Neural progenitor cell (in vitro differentiated cells): ENCODE results near the gene CDH23. TPM values are rescaled to one million over a fixed set of nuclear protein-coding genes. Genes with fewer than 3 reads are reported as not detected.

ENCODE experiments used
- DNase-seq: peaks from one replicate; pipeline ENCODE4 v3.0.0-alpha.2; 2016; ENCODE audit warnings: low spot score
- H2AFZ ChIP-seq: fragments of 200-600 bp; sonication (generic); replicated peaks from 2 replicates; pipeline ENCODE4 v1.6.1; 2016; ENCODE audit warnings: antibody characterized with exemption
- H3F3A ChIP-seq: fragments of 200-600 bp; sonication (generic); 2 replicates; pipeline ENCODE4 v1.6.1; 2016; ENCODE audit warnings: antibody characterized with exemption, low read depth
- H3K27ac ChIP-seq: fragments of 200-600 bp; sonication (generic); 2 replicates; pipeline ENCODE4 v1.5.1; 2016; ENCODE audit warnings: mild to moderate bottlenecking
- H3K27me3 ChIP-seq: fragments of 200-600 bp; sonication (generic); 2 replicates; pipeline ENCODE4 v1.6.1; 2016; ENCODE audit warnings: mild to moderate bottlenecking, moderate library complexity
- H3K36me3 ChIP-seq: fragments of 200-600 bp; sonication (generic); 2 replicates; pipeline ENCODE4 v1.5.1; 2016
- H3K4me1 ChIP-seq: fragments of 200-600 bp; sonication (generic); 2 replicates; pipeline ENCODE4 v1.6.1; 2016; ENCODE audit warnings: mixed run types
- H3K4me2 ChIP-seq: fragments of 200-600 bp; sonication (generic); 2 replicates; pipeline ENCODE4 v1.6.1; 2016
- H3K4me3 ChIP-seq: fragments of 200-600 bp; sonication (generic); 2 replicates; pipeline ENCODE4 v1.5.1; 2016
- H3K79me2 ChIP-seq: fragments of 200-600 bp; sonication (generic); 2 replicates; pipeline ENCODE4 v1.6.1; 2016; ENCODE audit warnings: low read depth
- H3K9ac ChIP-seq: fragments of 200-600 bp; sonication (generic); 2 replicates; pipeline ENCODE4 v1.6.1; 2016
- H3K9me3 ChIP-seq: fragments of 200-600 bp; sonication (generic); 2 replicates; pipeline ENCODE4 v1.5.1; 2016; ENCODE audit warnings: low read depth
- H4K20me1 ChIP-seq: fragments of 200-600 bp; sonication (generic); 2 replicates; pipeline ENCODE4 v1.6.1; 2016; ENCODE audit warnings: low read depth
- H3K27ac Mint-ChIP-seq: 3 replicates; pipeline ENCODE4 v1.8.0; 2021; ENCODE audit warnings: mixed read lengths
- H3K27me3 Mint-ChIP-seq: 2 replicates; pipeline ENCODE4 v1.8.0; 2022; ENCODE audit warnings: low read depth, mild to moderate bottlenecking, inconsistent platforms, moderate library complexity, mixed read lengths; ENCODE audit not compliant: insufficient read depth
- H3K36me3 Mint-ChIP-seq: 3 replicates; pipeline ENCODE4 v1.8.0; 2021; ENCODE audit warnings: mixed read lengths
- H3K4me1 Mint-ChIP-seq: 3 replicates; pipeline ENCODE4 v1.8.0; 2021; ENCODE audit warnings: mixed read lengths
- H3K4me3 Mint-ChIP-seq: 3 replicates; pipeline ENCODE4 v1.8.0; 2021; ENCODE audit warnings: mild to moderate bottlenecking, moderate library complexity, mixed read lengths
- H3K9me3 Mint-ChIP-seq: 3 replicates; pipeline ENCODE4 v1.8.0; 2020; ENCODE audit warnings: mixed read lengths
- EZH2 ChIP-seq: fragments of 200-600 bp; sonication (generic); IDR thresholded peaks from 2 replicates; pipeline ENCODE4 v1.6.1; 2017; ENCODE audit warnings: antibody characterized with exemption, mild to moderate bottlenecking, moderate library complexity
- EZH2phosphoT487 ChIP-seq: fragments of 200-600 bp; sonication (generic); IDR thresholded peaks from 2 replicates; pipeline ENCODE4 v1.6.1; 2017; ENCODE audit warnings: antibody characterized with exemption
- total RNA-seq: library from RNA; depleted of rRNA; stranded (reverse); fragments of >200 nt; gene quantifications from 2 replicates; pipeline ENCODE4 v1.2.3, GENCODE V29; 2015; ENCODE audit warnings: low replicate concordance
- TF ChIP-seq, protein P1 (sequence below): fragments of 200-600 bp; sonication (generic); IDR thresholded peaks from 2 replicates; pipeline ENCODE4 v1.5.1; 2017; ENCODE audit warnings: antibody characterized with exemption, mild to moderate bottlenecking

CDH23 gene
- total RNA-seq, 1 donor from 2014 or later, result 5.9 TPM

GRCh38 chr10:71369602-71370001 lies 27.1 kb upstream of the CDH23 start:
- Mint-ChIP-seq H3K27me3 (peaks cover 2% of the 10 kb centered on the region), H3K9me3 (no peaks in the 10 kb centered on the region), H3K4me3 (no peak overlapping the region), H3K4me1 (peaks cover 16% of the 10 kb centered on the region), H3K27ac (no peak overlapping the region), H3K36me3 (peaks cover 3% of the 10 kb centered on the region)
- Histone ChIP-seq H3F3A (no peaks in the 10 kb centered on the region), H3K4me3 (no peak overlapping the region), H3K27me3 (peaks cover 15% of the 10 kb centered on the region), H3K36me3 (no peaks in the 10 kb centered on the region), H4K20me1 (no peaks in the 10 kb centered on the region), H3K4me1 (no peaks in the 10 kb centered on the region), H3K79me2 (no peaks in the 10 kb centered on the region), H3K4me2 (no peak overlapping the region), H2AFZ (no peak overlapping the region), H3K9me3 (no peaks in the 10 kb centered on the region), H3K27ac (no peak overlapping the region), H3K9ac (no peak overlapping the region)
- DNase-seq, result no peak
- TF ChIP-seq, protein P1, sequence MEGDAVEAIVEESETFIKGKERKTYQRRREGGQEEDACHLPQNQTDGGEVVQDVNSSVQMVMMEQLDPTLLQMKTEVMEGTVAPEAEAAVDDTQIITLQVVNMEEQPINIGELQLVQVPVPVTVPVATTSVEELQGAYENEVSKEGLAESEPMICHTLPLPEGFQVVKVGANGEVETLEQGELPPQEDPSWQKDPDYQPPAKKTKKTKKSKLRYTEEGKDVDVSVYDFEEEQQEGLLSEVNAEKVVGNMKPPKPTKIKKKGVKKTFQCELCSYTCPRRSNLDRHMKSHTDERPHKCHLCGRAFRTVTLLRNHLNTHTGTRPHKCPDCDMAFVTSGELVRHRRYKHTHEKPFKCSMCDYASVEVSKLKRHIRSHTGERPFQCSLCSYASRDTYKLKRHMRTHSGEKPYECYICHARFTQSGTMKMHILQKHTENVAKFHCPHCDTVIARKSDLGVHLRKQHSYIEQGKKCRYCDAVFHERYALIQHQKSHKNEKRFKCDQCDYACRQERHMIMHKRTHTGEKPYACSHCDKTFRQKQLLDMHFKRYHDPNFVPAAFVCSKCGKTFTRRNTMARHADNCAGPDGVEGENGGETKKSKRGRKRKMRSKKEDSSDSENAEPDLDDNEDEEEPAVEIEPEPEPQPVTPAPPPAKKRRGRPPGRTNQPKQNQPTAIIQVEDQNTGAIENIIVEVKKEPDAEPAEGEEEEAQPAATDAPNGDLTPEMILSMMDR, result no peak
- TF ChIP-seq EZH2phosphoT487 (no peak), EZH2 (no peak)

DNA sequence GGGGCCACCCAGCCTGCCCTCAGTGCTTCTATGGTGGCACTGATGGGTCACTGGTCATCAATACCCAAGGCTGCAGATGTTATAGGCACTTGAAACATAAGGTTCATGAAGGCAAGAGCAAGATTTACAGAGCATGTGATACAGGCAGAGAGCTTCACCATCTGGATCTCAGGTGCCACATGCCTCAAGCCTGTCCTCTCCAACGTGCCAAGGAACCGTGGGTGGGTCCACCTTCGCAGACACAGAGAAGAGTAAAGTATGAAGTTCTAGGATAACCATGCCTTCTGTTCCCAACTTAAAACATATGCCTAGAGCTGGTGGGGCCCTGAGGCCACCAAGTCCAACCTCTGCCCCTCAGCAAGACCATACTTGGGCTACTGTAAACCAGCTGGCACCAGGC lies 26.7 kb upstream of the CDH23 start:
- Histone ChIP-seq H3K4me2 (no peak overlapping the region), H4K20me1 (no peaks in the 10 kb centered on the region), H3K4me1 (no peaks in the 10 kb centered on the region), H3K36me3 (no peaks in the 10 kb centered on the region), H3K4me3 (no peak overlapping the region), H2AFZ (no peak overlapping the region), H3F3A (no peaks in the 10 kb centered on the region), H3K27ac (no peak overlapping the region), H3K79me2 (no peaks in the 10 kb centered on the region), H3K27me3 (peaks cover 19% of the 10 kb centered on the region), H3K9ac (no peak overlapping the region), H3K9me3 (no peaks in the 10 kb centered on the region)
- peaks cover 2% of the 10 kb centered on the region for H3K27me3 Mint-ChIP-seq
- no peak for DNase-seq
- TF ChIP-seq EZH2 (no peak), EZH2phosphoT487 (no peak)
- TF ChIP-seq, protein P1, result no peak
- H3K4me1 Mint-ChIP-seq, result peaks cover 14% of the 10 kb centered on the region
- no peaks in the 10 kb centered on the region for H3K9me3 Mint-ChIP-seq
- H3K27ac Mint-ChIP-seq, result no peak overlapping the region
- no peak overlapping the region for H3K4me3 Mint-ChIP-seq
- H3K36me3 Mint-ChIP-seq, result peaks cover 3% of the 10 kb centered on the region

DNA sequence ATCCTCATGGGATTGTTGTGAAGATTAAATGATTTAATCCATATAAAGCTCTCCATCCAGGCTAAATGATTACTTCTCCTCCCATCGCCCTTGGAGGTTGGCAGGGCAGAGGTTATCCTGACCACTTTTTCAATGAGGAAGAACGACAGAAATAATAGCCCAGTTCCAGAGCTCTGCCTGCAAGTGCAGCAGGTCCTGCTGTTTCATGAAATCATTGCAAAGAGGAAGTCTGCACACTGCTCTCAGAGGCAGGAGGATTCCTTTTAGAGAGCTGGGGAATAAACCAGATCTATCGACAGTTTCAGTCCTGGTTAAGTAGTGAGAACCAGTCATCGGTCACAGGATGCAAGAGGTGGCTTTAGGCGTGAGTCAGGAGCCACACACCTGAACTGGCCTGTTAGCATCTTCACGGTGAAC lies 25.0 kb upstream of the CDH23 start:
- no peaks in the 10 kb centered on the region for H4K20me1 ChIP-seq
- H2AFZ ChIP-seq, result no peak overlapping the region
- H3K27me3 ChIP-seq, result peaks cover 30% of the 10 kb centered on the region
- no peak overlapping the region for H3K27ac Mint-ChIP-seq
- no peak overlapping the region for H3K4me2 ChIP-seq
- no peaks in the 10 kb centered on the region for H3K79me2 ChIP-seq
- no peak overlapping the region for H3K27ac ChIP-seq
- no peak overlapping the region for H3K4me3 Mint-ChIP-seq
- no peak for DNase-seq
- no peaks in the 10 kb centered on the region for H3K4me1 ChIP-seq
- TF ChIP-seq EZH2phosphoT487 (no peak), EZH2 (no peak)
- TF ChIP-seq, protein P1, result no peak
- no peaks in the 10 kb centered on the region for H3K27me3 Mint-ChIP-seq
- no peaks in the 10 kb centered on the region for H3F3A ChIP-seq
- H3K36me3 Mint-ChIP-seq, result no peaks in the 10 kb centered on the region
- H3K36me3 ChIP-seq, result no peaks in the 10 kb centered on the region
- H3K4me3 ChIP-seq, result no peak overlapping the region
- H3K9ac ChIP-seq, result no peak overlapping the region
- no peaks in the 10 kb centered on the region for H3K9me3 Mint-ChIP-seq
- H3K4me1 Mint-ChIP-seq, result peaks cover 11% of the 10 kb centered on the region
- no peaks in the 10 kb centered on the region for H3K9me3 ChIP-seq
